Prostate gland (tissue), 2 donors: Measurements from ENCODE around the gene ACTR1A.

ENCODE experiments used
- CTCF ChIP-seq, 4 experiments: fragments of 200-600 bp in 2 of 4; fragments of 450-650 bp in 2 of 4; sonication (generic) in 2 of 4; IDR thresholded peaks; 1 replicate in 3 of 4; 2 replicates in 1 of 4; pipeline ENCODE4 v1.5.1; 2016 to 2019; ENCODE audit warnings: antibody characterized with exemption in 4 of 4, mild to moderate bottlenecking in 2 of 4, moderate library complexity in 2 of 4
- POLR2A ChIP-seq: fragments of 450-650 bp; IDR thresholded peaks from one replicate; pipeline ENCODE4 v1.6.1; 2016; ENCODE audit warnings: antibody characterized with exemption, mild to moderate bottlenecking
- POLR2AphosphoS5 ChIP-seq: sonication (generic); formaldehyde crosslinking; IDR thresholded peaks from one replicate; pipeline ENCODE4 v1.6.1; 2017; ENCODE audit warnings: antibody characterized with exemption

GRCh38 chr10:102504179-102504975, 1.9 kb upstream of the ACTR1A start:
- TF ChIP-seq CTCF (IDR thresholded peaks at IDR 0.05) (no peak), POLR2A (no peak), POLR2AphosphoS5 (no peak)
